HG02885 (cell line): ENCODE data around the gene ZNF385B.

Experiments used
- ATAC-seq: cut with Tn5 transposase; IDR thresholded peaks from one replicate; pipeline ENCODE4 v1.9.1; 2021; ENCODE audit warnings: mild to moderate bottlenecking; ENCODE audit not compliant: unreplicated experiment, poor library complexity

ZNF385B gene

DNA sequence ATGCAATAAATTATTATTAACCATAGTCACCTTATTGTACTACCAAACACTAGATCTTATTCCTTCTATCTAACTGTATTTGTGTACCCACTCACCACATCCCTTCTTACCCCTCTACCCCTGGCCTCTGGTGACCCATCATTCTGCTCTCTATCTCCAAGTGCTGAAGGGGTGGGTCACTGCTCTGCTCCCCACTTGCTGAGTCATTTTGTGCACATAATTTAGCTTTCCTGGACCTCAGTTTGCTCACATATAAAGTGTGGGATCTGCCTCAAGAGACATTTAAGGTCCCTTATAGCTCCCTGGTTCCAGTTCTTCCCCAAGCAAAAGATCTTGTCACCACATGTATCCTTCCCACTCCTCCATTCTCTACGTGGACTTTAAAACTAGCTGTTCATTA is 169.4 kb downstream of the ZNF385B start:
- no peak for ATAC-seq

GRCh38 chr2:179691235-179691634 is 170.2 kb downstream of the ZNF385B start:
- no peak for ATAC-seq

DNA sequence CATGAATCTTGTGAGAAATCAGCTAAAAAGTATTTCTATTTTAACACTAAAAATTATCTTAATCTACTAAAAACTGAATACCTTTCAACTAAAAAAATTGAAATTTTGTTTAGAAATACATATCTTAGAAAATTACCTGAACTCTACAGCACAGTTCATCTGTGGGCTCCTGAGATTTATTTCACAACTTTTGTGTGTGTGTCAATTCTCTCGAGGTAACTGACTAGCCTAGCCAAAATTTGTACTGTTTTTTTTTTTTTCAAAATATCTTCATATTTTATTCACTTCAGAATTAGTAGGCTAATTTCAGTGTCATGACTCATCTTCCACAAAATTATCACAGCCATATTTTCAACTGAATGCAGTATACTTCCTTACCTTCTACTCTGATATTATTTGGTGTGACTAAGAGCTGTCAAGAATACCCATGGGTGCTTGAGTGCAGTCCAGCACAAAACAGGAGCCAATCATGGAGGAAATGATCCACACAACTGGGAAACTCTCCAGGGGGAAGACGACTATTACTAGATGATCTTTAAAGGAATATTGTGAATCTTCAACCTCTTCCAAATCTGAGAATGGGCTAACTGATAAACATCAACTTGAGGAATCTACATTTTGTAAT is 174.6 kb downstream of the ZNF385B start:
- no peak for ATAC-seq

DNA sequence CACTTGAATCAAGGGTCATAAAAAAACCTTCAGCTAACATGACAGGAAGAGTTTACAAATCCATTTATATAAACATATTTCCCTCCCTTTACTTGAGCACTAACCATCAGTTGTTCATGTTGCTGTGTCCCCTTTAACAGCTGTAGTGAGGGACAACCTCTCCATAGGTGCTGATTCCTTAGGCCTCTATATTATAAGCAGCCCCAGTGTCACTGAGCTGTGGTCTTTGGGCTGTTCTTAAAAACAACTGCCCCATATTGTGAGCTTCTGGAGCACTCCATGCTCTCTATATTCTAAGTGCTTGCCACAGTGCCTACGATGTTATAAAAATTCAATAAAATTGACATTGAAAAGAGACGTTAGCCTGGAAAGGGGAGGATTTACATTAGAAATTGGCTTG is 175.3 kb downstream of the ZNF385B start:
- no peak for ATAC-seq

- no peak for ATAC-seq
These were observed 176.3 kb downstream of the ZNF385B start for GRCh38 chr2:179685146-179685545.

- peak; percentile 42 for ATAC-seq
These were observed 178.7 kb downstream of the ZNF385B start for GRCh38 chr2:179682756-179683155.

DNA sequence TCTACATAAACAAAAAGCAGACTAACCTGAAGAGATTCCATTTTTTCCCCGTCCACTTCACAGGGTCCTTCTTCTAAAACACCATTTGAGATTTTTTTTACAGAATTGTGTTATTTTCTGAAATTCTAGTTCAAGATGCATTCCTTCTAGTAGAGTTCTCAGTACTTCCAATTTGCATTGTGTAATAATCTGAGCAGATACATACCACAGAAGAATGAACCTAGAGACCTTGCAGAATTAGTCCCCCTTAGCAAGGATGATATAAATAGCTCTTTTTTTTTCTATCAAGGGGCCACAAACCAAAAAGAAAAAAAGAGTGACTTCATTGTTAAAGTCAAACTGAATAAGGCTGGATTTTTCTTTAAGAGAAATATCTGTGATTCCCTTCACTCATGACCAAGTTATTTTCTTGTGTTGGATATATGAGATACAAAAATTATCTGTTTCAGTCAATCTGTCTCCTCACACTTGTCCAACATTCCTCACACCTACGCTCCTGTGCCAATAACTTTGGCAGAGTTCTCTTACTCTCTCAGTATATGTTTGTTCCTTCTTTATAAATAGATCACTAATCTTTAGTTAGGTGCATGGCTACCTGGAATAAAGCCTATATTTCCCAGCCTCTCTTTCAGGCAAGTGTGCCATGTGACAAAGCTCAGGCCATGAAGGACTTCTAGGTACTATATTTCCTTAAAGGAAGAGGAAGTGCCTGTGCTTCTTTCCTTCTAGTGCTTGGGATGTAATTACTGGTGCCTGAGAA is 183.5 kb downstream of the ZNF385B start:
- ATAC-seq, result no peak

DNA sequence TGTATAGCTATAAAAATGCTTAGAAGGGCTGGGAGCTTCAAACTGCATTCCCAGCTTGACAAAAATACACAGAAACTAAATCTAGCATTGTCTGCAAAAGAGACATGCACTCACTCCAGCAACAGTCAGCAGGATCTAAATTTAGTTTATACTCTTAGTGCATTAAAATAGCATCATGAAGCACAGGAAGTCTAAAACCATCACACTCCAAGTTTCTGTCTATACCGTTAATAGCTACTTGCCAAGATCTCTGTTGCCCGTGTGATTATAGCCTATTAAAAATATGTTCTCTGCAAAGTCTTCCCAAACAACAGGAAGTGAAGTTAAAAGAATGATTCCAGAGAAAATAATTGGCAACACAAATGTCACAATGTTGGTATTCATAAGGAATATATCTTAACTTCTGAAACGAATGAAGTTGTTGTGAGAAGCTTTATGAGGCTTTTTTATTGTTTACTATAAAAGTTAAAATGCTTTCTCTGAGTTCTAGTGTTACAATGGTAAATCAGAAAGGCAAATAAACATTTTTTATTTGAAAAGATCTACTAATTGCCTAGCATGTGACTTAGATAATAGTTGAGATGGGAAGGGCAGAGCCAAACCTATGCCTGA is 184.2 kb downstream of the ZNF385B start:
- ATAC-seq, result peak; percentile 58

GRCh38 chr2:179675435-179675834 is 186.0 kb downstream of the ZNF385B start:
- ATAC-seq, result no peak

DNA sequence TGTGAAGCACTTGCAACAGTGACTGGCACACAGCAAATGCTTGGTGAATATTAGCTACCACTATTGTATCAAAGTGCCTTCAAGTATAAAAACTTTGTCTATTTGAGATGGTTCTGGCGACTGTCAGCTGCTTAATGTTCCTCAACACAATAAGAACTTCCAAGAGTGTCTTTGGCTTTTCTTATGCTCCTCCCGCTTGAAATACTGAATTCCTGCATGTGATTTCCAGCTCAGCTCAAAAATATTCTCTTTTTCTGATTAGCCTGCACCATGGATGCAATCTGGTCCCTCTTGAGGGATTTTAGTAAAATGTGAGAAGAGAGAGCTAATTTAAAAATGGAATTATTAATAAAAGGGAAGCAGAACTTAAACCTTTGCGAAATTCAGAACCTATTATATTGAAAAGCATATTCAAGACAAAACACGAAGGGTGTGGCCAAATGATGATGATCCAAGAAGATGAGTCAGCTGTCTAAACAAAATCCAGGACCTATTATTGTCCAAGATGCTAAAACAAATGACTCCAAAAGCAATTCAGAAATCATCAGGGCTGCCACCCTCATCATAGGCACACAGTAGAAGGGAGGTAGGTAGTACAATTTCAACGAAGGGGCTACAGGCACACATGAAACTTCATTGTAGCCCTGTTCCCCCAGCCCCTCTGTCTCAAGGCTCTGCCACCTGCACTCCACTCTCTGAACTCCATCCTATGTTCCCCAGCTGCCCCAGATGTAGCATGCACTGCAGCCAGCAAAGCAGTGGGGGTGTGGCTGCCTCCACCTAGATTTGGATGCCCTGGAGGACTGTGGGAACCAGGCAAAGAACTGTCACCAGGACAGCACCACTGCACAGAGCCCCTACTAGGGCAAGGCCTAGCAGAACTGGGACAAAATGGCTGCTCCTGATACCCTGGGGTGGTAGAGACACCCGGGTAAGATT is 190.1 kb downstream of the ZNF385B start:
- no peak for ATAC-seq

- no peak for ATAC-seq
These were observed 192.2 kb downstream of the ZNF385B start for GRCh38 chr2:179669196-179669595.

GRCh38 chr2:179664972-179665812 is 196.2 kb downstream of the ZNF385B start:
- ATAC-seq, result no peak

DNA sequence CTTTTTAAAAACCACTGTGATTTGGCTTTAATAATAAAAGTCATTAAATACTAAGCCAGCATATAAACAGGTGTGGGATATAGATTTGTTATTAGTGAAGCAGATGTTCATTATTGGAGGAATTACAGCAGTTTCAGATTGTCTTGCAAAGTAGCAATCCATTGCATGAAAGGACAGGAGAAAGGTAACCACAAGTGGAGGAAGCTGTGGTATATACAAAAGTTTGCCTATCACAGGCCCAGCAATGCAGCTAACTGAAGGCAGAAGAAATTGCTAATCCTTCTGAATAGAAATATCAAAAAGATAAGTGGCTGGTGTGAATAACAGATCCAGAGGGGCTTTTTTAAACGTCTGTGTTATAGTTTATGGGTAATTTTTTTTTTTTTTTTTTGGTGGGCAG is 199.4 kb downstream of the ZNF385B start:
- no peak for ATAC-seq

DNA sequence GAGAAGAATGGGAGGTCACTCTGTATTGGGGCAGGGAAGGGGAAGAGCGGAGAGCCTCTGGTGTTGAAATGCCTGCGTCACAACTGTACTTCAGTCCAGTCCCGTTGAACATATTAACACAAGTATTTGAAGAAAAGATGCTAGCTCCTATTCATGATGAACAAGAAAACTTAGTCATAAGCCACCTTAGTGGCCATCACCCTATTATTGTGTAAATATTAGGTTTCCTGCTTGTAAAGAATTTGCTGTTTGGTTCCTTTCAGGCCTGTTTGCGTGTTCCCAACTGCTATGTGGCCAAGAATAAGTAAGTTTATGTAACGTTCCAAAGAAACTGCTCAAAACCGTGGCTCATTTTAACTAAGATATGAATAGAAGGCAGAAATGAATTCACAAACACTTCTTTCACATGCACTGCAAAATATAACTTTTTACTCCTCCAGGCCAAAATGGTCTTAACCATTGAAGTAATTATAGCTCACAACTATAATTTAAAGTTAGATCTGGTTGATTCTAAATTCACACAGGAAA is 204.3 kb downstream of the ZNF385B start:
- ATAC-seq, result no peak

DNA sequence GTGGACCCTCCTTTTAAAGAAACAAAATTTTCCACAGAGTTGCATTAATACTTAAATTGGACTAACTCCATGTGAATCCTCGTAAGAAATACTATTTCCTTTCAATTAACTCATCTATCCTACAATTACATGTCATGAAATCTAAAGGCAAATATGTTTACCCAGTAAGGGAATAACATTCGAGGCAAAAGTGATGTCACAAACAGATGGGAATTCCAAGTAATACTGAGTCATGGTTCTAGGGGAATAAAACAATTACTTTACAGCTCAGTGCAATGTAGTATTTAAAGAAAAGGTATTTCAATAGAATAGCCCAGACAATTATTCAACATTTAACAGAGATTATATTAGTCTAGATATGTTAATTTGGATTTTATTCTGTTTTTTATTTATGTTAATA is 205.8 kb downstream of the ZNF385B start:
- ATAC-seq, result no peak

DNA sequence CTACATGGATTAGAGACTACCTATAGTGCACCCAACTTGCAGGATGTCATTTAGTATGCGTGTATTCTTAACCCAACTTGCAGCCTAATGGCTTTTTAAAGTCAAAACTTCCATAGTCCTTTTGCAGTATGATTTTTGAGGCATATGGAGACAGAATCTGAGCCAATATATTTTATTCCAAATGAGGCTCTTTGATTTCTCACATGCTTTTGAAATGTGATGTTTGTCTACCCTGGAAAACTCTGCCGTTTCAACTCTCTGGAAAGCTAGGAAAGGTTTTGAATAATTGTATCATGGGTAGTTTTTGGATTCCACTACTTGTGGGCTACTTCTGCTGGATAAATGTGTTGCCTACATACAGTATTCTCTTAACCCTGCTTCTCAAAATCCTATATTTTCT is 206.6 kb downstream of the ZNF385B start:
- no peak for ATAC-seq

- no peak for ATAC-seq
These were observed 209.1 kb downstream of the ZNF385B start for GRCh38 chr2:179652296-179652695.

DNA sequence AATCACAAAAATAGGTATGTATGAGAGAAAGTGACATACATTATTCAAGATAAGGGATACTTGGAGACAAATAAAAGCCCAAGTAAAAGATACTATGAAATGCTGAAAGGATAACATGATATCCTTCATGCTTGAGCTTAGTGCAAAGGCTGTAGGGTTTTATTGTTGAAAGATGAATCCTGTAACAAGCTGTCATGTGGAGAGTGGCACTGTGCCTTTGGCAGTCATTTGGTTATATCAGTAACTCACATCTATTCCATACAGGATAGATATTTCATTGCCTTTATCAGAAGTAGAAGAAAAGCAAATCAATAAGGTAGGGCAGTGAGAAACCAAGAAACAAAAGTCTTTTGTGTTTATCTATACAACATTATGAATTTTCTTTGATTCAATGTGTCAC is 211.0 kb downstream of the ZNF385B start:
- no peak for ATAC-seq

GRCh38 chr2:179646862-179647587 is 214.4 kb downstream of the ZNF385B start:
- ATAC-seq, result no peak
